GM20431 (cell line): ENCODE data around the gene KIF21A.

ENCODE experiments used
- in situ Hi-C: fragments of 300-500 bp; cut with MseI, MboI; formaldehyde crosslinking; loops from one replicate; pipeline ENCODE4 v1.15.0; 2020; ENCODE audit warnings: low sequenced_read_pairs; ENCODE audit not compliant: unreplicated experiment

The KIF21A gene

DNA sequence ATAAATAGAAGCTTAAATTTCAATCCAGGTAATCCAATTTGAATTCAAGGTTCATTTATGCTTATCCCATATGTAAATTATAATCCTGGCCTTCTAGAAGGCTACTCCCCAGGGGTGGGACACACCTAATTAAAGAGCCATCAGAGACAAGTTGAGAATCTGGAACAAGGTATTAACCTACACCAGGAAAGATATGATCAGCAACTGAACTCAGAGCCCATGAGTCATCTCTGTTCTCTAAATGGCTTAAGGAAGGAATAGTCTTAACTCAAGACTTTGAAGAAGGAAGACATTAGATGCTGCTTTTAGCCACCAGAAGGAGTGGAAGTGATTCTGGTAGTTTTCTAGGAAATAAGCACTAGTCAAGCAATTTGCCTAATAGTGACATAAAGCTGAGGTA lies 88.0 kb downstream of the KIF21A start:
- in situ Hi-C loops, result no loop called here

- in situ Hi-C loops, result no loop called here
Observed at GRCh38 chr12:39352471-39353017, 90.4 kb downstream of the KIF21A start.

- in situ Hi-C loops, result no loop called here
Observed at GRCh38 chr12:39351153-39351552, 91.8 kb downstream of the KIF21A start.

- in situ Hi-C loops, result no loop called here
Observed at GRCh38 chr12:39348941-39349626, 93.8 kb downstream of the KIF21A start.

GRCh38 chr12:39348523-39348922 lies 94.4 kb downstream of the KIF21A start:
- in situ Hi-C loops, result no loop called here

DNA sequence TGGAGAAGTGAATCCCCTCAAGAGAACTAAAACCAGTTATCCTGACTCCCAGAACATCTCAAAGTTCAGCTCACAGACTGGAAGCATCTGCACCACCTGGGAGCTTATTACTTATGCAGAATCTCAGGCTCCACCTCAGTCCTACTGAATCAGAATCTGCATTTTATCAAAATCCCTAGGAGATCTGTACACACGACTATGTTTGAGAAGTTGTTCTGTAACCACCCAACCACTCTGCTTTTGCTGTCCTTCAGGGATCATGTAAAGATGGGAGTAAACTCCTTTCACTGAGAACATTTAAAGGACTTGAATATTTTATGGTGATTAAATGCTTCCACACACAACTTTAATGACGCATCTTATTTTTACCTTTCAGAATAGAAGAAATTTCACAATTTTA lies 98.0 kb downstream of the KIF21A start:
- in situ Hi-C loops, result no loop called here

DNA sequence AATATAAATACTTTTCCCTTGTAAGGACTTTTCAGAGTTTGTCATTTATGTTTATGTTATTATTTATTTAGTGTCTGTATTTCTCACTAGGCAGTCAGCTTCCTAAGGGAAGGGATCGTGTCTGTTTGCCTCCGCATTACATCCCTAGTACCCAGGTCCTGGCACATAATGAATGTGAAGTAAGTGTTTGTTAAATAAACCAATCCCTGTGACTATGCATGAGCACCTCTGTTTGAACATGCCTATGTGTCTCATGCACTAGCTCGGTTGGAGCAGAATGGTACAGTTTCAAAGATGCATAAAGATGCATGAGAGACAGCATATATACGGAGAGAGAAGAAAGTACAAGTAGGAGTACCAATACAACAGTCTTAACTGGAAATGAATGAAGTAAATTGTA lies 99.3 kb downstream of the KIF21A start:
- in situ Hi-C loops, result no loop called here

GRCh38 chr12:39341761-39342160 lies 101.2 kb downstream of the KIF21A start:
- in situ Hi-C loops, result no loop called here

- in situ Hi-C loops, result no loop called here
Observed at GRCh38 chr12:39341179-39341578, 101.7 kb downstream of the KIF21A start.

- in situ Hi-C loops, result no loop called here
Observed at GRCh38 chr12:39332661-39333175, 110.2 kb downstream of the KIF21A start.

DNA sequence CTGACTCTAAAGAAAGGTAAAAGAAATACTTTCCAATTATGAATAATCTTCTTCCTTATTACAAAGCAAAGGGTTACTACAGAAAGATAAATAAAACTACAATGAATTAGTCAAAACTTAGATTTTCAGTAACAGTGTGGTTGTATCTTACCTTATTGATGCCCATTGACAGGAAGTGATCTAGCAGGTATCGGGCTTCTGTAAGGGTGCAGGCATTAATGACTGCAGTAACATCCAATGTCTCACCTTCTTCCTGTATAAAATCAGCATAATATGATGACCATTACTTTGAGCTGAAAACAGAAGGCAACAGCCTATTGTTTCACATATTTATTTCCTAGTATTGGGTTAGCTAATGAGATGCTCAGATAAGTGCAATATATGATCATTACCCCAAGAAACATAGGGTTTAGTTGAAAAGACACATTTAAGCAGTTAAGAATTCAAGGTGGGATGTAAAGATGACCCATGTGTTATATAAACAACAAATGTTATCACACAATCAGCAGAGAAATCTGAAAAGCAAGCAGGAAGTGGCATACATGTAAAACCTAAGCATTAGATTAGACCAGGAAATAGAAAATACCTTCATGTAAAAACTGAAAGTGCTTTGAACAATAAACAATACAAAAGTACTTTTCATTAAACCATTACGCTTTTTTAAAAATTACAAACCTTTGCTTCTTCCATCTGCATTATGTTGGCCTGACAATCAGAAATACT lies 111.2 kb downstream of the KIF21A start:
- in situ Hi-C loops, result no loop called here

DNA sequence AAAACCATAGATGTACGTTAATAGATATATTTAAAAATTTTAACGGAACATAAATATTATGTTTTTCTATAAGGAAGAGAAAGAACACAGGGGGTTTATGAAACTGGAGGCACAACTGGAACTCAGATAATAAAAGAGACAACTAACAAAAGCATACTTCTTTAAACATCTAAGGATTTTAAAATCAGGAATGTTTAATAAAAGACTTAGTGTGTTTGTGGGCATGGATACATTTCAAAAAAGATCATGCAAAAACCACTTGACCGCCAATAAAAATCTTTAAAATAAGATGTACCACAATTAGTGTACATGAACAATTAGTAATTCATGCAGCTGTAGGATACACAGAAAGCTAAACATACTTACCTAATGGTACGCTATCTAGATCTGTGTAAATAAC lies 113.0 kb downstream of the KIF21A start:
- in situ Hi-C loops, result no loop called here

DNA sequence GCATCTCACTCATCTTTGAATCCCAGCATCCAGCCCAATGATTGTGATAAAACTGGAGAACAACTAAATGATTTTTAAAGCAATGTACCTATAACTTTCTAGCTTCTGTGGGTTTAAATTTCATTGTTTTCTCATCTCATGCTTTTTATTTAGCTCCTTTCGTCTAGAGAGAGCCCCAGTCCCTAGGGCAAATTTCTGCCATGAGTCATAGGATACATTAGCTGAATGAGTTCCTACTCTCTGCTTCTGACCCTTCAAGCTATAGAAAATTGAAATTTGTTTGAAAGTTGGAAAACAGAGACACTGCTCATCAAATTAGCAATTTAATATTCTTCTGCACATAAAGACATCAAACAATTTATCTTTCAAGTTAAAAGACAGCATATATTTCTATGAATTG lies 113.9 kb downstream of the KIF21A start:
- in situ Hi-C loops, result no loop called here

GRCh38 chr12:39327965-39328364 lies 115.0 kb downstream of the KIF21A start:
- in situ Hi-C loops, result no loop called here

DNA sequence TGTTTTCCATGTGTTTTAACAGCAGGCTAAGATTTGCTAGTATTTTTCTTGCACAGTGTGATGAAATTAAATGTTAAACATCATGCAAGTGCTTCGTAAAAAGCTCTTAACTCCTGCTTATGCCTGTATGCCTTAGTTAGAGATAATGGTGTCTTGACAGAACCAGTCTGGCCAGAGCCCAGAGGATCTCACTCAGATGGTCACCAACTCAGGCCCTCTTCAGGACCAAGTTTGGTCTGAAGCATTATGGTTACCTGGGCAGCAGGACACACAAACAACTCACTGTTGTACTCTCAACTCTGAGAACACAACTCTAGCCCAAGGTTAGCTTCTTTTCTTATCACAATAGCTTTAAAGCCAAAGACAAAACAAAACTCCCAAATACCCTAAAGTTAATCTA lies 115.4 kb downstream of the KIF21A start:
- in situ Hi-C loops, result no loop called here

DNA sequence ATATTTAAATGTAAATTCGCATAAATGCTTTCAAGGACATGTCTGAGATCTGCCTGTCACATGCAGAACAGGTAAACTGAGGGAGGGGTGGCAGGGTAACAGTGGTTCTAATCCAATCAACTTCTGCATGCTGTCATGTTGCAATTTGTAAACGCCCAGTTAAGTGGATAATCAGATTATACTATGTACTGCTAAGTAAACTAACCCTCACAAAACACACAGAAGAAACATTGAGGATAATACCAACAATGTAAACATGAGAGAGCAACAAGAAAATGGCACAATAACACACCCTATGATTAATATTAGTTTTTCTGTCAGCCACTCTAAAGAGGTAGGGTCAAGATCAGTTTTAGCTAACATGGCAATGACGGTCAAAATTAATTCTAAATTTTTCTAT lies 123.7 kb downstream of the KIF21A start:
- in situ Hi-C loops, result no loop called here

DNA sequence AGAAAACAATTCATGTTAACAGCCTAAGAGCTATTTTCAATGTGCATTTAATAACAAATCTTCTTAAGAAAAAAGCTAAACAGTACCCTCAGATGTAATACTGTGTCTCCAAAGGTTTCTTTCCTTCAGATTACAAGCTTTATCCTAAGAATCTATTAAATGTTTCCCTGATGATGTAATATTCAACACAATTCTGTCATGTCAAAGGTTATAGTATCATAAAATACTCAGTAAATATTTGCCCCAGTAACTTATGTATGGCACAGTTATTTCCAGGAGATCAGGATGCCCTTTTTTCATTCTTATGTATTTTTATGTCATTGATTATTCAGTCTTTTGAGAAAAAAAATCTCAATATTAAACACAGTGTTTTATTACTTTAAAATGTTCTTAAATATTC lies 128.4 kb downstream of the KIF21A start:
- in situ Hi-C loops, result no loop called here

DNA sequence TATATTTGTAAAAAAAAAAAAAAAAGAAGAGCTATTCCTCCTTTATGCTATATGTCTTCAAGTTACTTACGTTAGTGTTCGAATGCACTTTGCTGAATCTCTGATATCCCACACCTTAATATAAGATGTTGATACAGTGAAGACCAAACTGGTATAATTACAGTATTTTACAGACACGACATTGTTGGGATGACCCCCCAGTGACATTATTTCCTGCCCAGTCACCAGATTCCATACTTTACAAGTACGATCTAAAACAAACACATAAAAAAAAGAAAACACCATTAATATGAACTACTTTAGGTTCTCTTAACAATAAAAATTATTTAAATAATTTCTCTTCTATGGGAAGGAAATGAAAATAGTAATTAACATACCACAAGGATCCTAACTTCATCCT lies 133.4 kb downstream of the KIF21A start:
- in situ Hi-C loops, result no loop called here

DNA sequence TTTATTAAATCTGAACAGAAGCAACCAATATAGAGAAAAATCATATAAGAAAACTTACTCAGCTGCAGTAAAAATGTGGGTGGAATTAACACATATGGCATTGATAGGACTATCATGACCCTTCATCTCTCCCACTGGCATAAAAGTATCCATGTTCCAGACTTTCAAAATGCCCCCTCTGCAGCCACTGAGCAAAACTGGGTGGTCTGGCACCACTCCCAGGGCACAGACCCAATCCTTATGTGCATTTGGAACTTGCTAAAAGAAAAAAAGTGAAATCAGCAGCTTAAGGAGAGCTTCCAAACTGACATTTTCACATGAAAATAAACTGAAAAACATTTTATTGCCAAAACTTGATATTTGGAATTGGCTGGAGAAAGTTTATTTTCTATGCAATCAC lies 141.5 kb downstream of the KIF21A start:
- in situ Hi-C loops, result no loop called here

DNA sequence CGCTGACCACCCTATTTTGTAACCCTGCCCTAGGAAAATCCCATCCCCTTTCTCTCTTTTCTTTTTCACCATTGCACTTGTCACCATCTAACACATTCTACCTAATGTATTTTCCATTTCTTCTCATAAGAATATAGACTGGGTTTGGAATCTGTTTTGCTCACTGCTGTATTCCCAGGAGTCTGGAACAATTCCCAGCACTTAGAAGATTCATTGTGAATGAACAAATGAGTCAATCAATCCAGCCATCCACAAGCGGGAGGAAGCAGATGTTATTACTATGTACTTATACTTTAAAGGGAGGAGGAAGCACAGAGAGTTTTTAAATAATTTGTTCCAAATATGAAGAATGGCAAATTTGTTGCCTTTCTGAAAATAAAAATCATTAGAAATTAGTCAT lies 142.1 kb downstream of the KIF21A start:
- in situ Hi-C loops, result no loop called here

DNA sequence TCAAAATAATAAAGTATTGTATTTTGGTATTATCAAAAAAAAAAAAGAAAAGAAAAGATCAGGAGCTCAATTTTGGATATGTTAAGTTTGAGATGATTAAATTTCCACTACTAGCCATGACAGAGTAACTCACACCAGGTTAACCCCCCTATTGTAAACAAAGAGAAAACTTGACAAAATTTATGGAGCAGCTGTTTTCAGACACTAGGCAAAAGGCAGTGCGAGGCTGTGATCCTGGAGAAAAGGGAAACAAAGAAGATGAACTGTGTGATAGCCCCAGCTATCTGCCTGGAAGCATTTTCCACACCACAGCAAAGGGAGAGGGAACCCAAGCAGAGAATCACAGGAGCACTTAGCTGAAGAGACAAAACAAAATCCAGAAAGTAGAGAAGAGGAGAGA lies 145.0 kb downstream of the KIF21A start:
- in situ Hi-C loops, result no loop called here
